ENCODE data around the gene SAMM50.

SAMM50 gene

GRCh38 chr22:43919106-43919973, 35.9 kb upstream of the SAMM50 start:
- no peak for DNase-seq (ENCODE audit: extremely low spot score)
- CTCF ChIA-PET: no interaction called here
- no peak for TF ChIP-seq SP1 (IDR thresholded peaks at IDR 0.05)
- TF ChIP-seq ARNT (IDR thresholded peaks at IDR 0.05): no peak
- POLR2A ChIA-PET: no interaction called here

- ChIA-PET CTCF (interaction anchor here (0.7 kb wide), 1 partner anchor 38 kb away, joined by 3 read pairs; no protein-coding TSS in a partner anchor), POLR2A (interaction anchor here (1.2 kb wide), 1 partner anchor 34 kb away, joined by 3 read pairs; the partner anchor contains the start of gene SAMM50)
- DNase-seq (ENCODE audit: extremely low spot score): no peak
These were observed 33.9 kb upstream of the SAMM50 start for GRCh38 chr22:43921370-43921769.

GRCh38 chr22:43922123-43922522, 33.1 kb upstream of the SAMM50 start:
- DNase-seq (ENCODE audit: extremely low spot score): no peak
- TF ChIP-seq FOXK2 (IDR thresholded peaks at IDR 0.05) (no peak), HDGF (IDR thresholded peaks at IDR 0.05; ENCODE audit: borderline replicate concordance) (no peak), BHLHE40 (IDR thresholded peaks at IDR 0.05; ENCODE audit: borderline replicate concordance) (no peak), FOXM1 (IDR thresholded peaks at IDR 0.05; ENCODE audit: borderline replicate concordance) (no peak), CTBP1 (IDR thresholded peaks at IDR 0.05; ENCODE audit: borderline replicate concordance) (no peak), SUZ12 (IDR thresholded peaks at IDR 0.05) (no peak), ELF4 (IDR thresholded peaks at IDR 0.05) (no peak), FOXA1 (IDR thresholded peaks at IDR 0.05) (no peak), TARDBP (IDR thresholded peaks at IDR 0.05) (no peak), L3MBTL2 (conservative IDR thresholded peaks at IDR 0.05) (no peak), NFRKB (IDR thresholded peaks at IDR 0.05) (no peak), ARNT (IDR thresholded peaks at IDR 0.05) (no peak), PKNOX1 (IDR thresholded peaks at IDR 0.05) (no peak), LEF1 (IDR thresholded peaks at IDR 0.05; ENCODE audit: borderline replicate concordance) (no peak), SP1 (IDR thresholded peaks at IDR 0.05) (no peak)
- POLR2A ChIA-PET: interaction anchor here (1.2 kb wide), 1 partner anchor 33 kb away, joined by 3 read pairs; the partner anchor contains the start of gene SAMM50
- CTCF ChIA-PET: interaction anchor here (0.5 to 0.9 kb wide), 2 partner anchors 24 to 27 kb away, joined by 3 read pairs; no protein-coding TSS in a partner anchor

More at GRCh38 chr22:43921370-43921769, 33.9 kb upstream of the SAMM50 start:
- TF ChIP-seq CTBP1 (IDR thresholded peaks at IDR 0.05; ENCODE audit: borderline replicate concordance) (no peak), FOXM1 (IDR thresholded peaks at IDR 0.05; ENCODE audit: borderline replicate concordance) (no peak), FOXK2 (IDR thresholded peaks at IDR 0.05) (no peak), SUZ12 (IDR thresholded peaks at IDR 0.05) (no peak), ELF4 (IDR thresholded peaks at IDR 0.05) (no peak), L3MBTL2 (conservative IDR thresholded peaks at IDR 0.05) (no peak), HDGF (IDR thresholded peaks at IDR 0.05; ENCODE audit: borderline replicate concordance) (no peak), NFRKB (IDR thresholded peaks at IDR 0.05) (no peak), FOXA1 (IDR thresholded peaks at IDR 0.05) (no peak)

GRCh38 chr22:43923191-43923590, 32.1 kb upstream of the SAMM50 start:
- ChIA-PET CTCF (interaction anchor here (0.7 to 1.0 kb wide), 5 partner anchors 17 to 40 kb away, joined by 3 to 4 read pairs (median 3); no protein-coding TSS in a partner anchor), POLR2A (interaction anchor here (0.6 to 1.1 kb wide), 11 partner anchors 9 to 775 kb away, joined by 3 to 7 read pairs (median 4); partner anchors contain the start of gene SAMM50)
- TF ChIP-seq HDGF (IDR thresholded peaks at IDR 0.05; ENCODE audit: borderline replicate concordance): no peak
- no peak for TF ChIP-seq ELF4 (IDR thresholded peaks at IDR 0.05)
- TF ChIP-seq FOXA1 (IDR thresholded peaks at IDR 0.05): no peak
- DNase-seq (ENCODE audit: extremely low spot score): no peak

- DNase-seq (ENCODE audit: extremely low spot score): peak; percentile 96
- ChIA-PET CTCF (interaction anchor here (0.7 to 1.0 kb wide), 4 partner anchors 17 to 41 kb away, joined by 3 to 4 read pairs (median 3); no protein-coding TSS in a partner anchor), POLR2A (interaction anchor here (0.6 to 1.1 kb wide), 11 partner anchors 9 to 776 kb away, joined by 3 to 7 read pairs (median 4); partner anchors contain the start of gene SAMM50)
- TF ChIP-seq CTBP1 (IDR thresholded peaks at IDR 0.05; ENCODE audit: borderline replicate concordance) (peak; percentile 28; the same call in 1 of the 2 replicates), L3MBTL2 (conservative IDR thresholded peaks at IDR 0.05) (peak; percentile 87), BHLHE40 (IDR thresholded peaks at IDR 0.05; ENCODE audit: borderline replicate concordance) (no peak)
These were observed 31.4 kb upstream of the SAMM50 start, which contains the start of gene PNPLA3 for GRCh38 chr22:43923631-43924464. TSS of gene PNPLA3 (plus strand) at chr22:43923805. CDS start at chr22:43923912, 107 bp downstream.

GRCh38 chr22:43924877-43925276, 30.4 kb upstream of the SAMM50 start:
- no peak for DNase-seq (ENCODE audit: extremely low spot score)
- CTCF ChIA-PET: no interaction called here
- POLR2A ChIA-PET: interaction anchor here (0.9 kb wide), 1 partner anchor 30 kb away, joined by 3 read pairs; no protein-coding TSS in a partner anchor
- no peak for TF ChIP-seq FOXM1 (IDR thresholded peaks at IDR 0.05; ENCODE audit: borderline replicate concordance)
- TF ChIP-seq ARNT (IDR thresholded peaks at IDR 0.05): no peak
- no peak for TF ChIP-seq SUZ12 (IDR thresholded peaks at IDR 0.05)
- TF ChIP-seq FOXA1 (IDR thresholded peaks at IDR 0.05): no peak
- TF ChIP-seq PKNOX1 (IDR thresholded peaks at IDR 0.05): no peak
- TF ChIP-seq FOXK2 (IDR thresholded peaks at IDR 0.05): no peak
- no peak for TF ChIP-seq ZNF384 (IDR thresholded peaks at IDR 0.05)
- TF ChIP-seq CTBP1 (IDR thresholded peaks at IDR 0.05; ENCODE audit: borderline replicate concordance): no peak
- TF ChIP-seq BHLHE40 (IDR thresholded peaks at IDR 0.05; ENCODE audit: borderline replicate concordance): no peak
- TF ChIP-seq TARDBP (IDR thresholded peaks at IDR 0.05): no peak
- no peak for TF ChIP-seq ELF4 (IDR thresholded peaks at IDR 0.05)
